NOMO-1 treated with DMSO at 0.1 percent for 48 hours (cell line): ENCODE results near the gene ARHGEF1.

Experiments used
- DNase-seq: peaks from one replicate; lab custom pipeline; 2025; ENCODE audit not compliant: unreplicated experiment; lab: John Stamatoyannopoulos, UW

The ARHGEF1 gene

GRCh38 chr19:41880329-41880708 lies 2.7 kb upstream of the ARHGEF1 start:
- no peak for DNase-seq

GRCh38 chr19:41883463-41883820 lies 458 bp downstream of the ARHGEF1 start:
- no peak for DNase-seq

GRCh38 chr19:41883821-41884733 lies 1.1 kb downstream of the ARHGEF1 start:
- DNase-seq = peak; percentile 98

GRCh38 chr19:41886761-41887710 lies 4.1 kb downstream of the ARHGEF1 start:
- no peak for DNase-seq

- DNase-seq = no peak
These were observed 4.9 kb downstream of the ARHGEF1 start for GRCh38 chr19:41887711-41888382.

- DNase-seq = no peak
These were observed 5.9 kb downstream of the ARHGEF1 start for GRCh38 chr19:41888926-41889325.

GRCh38 chr19:41889896-41890295 lies 6.9 kb downstream of the ARHGEF1 start:
- no peak for DNase-seq

- no peak for DNase-seq
These were observed 8.0 kb downstream of the ARHGEF1 start for GRCh38 chr19:41890936-41891335.

GRCh38 chr19:41892173-41892902 lies 9.4 kb downstream of the ARHGEF1 start:
- DNase-seq = no peak

- DNase-seq = peak; percentile 12
These were observed 10.9 kb downstream of the ARHGEF1 start for GRCh38 chr19:41893899-41894298.

GRCh38 chr19:41894350-41894749 lies 11.4 kb downstream of the ARHGEF1 start:
- no peak for DNase-seq

GRCh38 chr19:41895745-41896580 lies 13.0 kb downstream of the ARHGEF1 start:
- DNase-seq = no peak

- no peak for DNase-seq
These were observed 13.6 kb downstream of the ARHGEF1 start for GRCh38 chr19:41896581-41896942.

- DNase-seq = no peak
These were observed 14.2 kb downstream of the ARHGEF1 start for GRCh38 chr19:41897181-41897580.

- DNase-seq = no peak
These were observed 14.8 kb downstream of the ARHGEF1 start for GRCh38 chr19:41897820-41898219.

GRCh38 chr19:41898235-41898634 lies 15.3 kb downstream of the ARHGEF1 start:
- no peak for DNase-seq

- DNase-seq = no peak
These were observed 18.9 kb downstream of the ARHGEF1 start for GRCh38 chr19:41901707-41902360.

- no peak for DNase-seq
These were observed 19.6 kb downstream of the ARHGEF1 start for GRCh38 chr19:41902594-41902993.
